MM.1S (cell line): Measurements from ENCODE around the gene EAPP.

Source experiments
- EZH2 ChIP-seq: fragments of 300-600 bp; sonication (generic); optimal IDR thresholded peaks from 2 replicates; pipeline ENCODE3; 2017; ENCODE audit warnings: low read depth, mild to moderate bottlenecking, antibody characterized with exemption, low read length, mixed read lengths
- TF ChIP-seq, protein P1 (sequence below): fragments of 300-600 bp; sonication (generic); IDR thresholded peaks from 2 replicates; pipeline ENCODE4 v1.5.1; 2016; ENCODE audit warnings: antibody characterized with exemption, low read length, mixed read lengths

DNA sequence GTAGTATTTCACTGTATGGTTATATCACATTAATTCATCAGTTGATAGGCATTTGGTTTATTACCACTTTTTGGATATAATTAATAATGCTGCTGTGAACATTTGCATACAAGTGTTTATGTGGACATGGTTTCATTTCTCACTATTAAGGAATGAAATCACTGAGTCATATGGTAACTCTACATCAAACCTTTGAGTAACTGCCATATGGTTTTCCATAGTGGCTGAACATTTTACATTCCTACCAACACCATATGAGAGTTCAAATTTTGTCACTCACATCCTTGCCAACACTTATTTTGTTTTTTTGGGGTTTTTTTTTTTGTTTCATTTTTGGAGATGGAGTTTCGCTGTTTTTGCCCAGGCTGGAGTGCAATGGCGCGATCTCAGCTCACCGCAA is 30.2 kb upstream of the EAPP start:
- TF ChIP-seq, protein P1, sequence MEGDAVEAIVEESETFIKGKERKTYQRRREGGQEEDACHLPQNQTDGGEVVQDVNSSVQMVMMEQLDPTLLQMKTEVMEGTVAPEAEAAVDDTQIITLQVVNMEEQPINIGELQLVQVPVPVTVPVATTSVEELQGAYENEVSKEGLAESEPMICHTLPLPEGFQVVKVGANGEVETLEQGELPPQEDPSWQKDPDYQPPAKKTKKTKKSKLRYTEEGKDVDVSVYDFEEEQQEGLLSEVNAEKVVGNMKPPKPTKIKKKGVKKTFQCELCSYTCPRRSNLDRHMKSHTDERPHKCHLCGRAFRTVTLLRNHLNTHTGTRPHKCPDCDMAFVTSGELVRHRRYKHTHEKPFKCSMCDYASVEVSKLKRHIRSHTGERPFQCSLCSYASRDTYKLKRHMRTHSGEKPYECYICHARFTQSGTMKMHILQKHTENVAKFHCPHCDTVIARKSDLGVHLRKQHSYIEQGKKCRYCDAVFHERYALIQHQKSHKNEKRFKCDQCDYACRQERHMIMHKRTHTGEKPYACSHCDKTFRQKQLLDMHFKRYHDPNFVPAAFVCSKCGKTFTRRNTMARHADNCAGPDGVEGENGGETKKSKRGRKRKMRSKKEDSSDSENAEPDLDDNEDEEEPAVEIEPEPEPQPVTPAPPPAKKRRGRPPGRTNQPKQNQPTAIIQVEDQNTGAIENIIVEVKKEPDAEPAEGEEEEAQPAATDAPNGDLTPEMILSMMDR: no peak
- no peak for TF ChIP-seq EZH2
